AG04449 (cell line): ENCODE results near the gene FAM221B.

Experiments used
- CTCF ChIA-PET: fragments of 350-600 bp; formaldehyde crosslinking; extraction: SDS; loops from one replicate; lab custom pipeline; 2021; ENCODE audit warnings: antibody characterized with exemption; lab: Yijun Ruan, JAX
- POLR2A ChIA-PET: fragments of 400-600, 350-600 bp; formaldehyde crosslinking; extraction: SDS; loops from one replicate; lab custom pipeline; 2020; ENCODE audit warnings: antibody characterized with exemption, inconsistent platforms; lab: Yijun Ruan, JAX
- DNase-seq: peaks from one replicate; pipeline ENCODE4 v3.0.0-alpha.2; 2010; ENCODE audit warnings: low read depth, low spot score
- H3K4me3 ChIP-seq: 2 replicates; pipeline ENCODE4 v1.5.1; 2011; ENCODE audit warnings: low read depth, mild to moderate bottlenecking, control low read depth, low read length
- TF ChIP-seq, protein P1 (sequence below): IDR thresholded peaks from one replicate; pipeline ENCODE4 v1.5.1; 2011; ENCODE audit warnings: mild to moderate bottlenecking, moderate library complexity, low read length, control low read depth, inconsistent platforms; ENCODE audit not compliant: insufficient read depth; ENCODE audit errors: missing control alignments

FAM221B gene

DNA sequence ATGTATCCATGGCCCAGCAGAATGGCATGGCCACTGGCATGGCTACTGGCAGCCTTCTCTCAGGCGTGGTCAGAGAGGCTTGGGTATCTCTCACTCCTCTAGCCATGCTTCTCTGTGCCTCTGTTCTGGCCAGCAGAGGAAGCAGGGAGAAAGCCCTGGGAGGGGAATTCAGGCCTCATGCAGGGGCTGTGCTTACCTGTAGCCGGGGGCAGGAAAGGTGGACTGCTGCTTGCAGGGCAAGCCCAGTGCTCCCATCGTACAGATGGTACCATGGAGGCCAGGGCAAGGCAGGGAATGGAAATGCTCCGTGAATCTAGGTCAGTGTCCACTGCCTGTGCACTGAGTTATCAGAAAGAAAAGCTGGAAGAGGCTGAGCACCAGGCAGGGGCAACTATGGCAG lies 39.0 kb upstream of the FAM221B start:
- CTCF ChIA-PET, result interaction anchor here (1.5 kb wide), 1 partner anchor 43 kb away, joined by 4 read pairs; no protein-coding TSS in a partner anchor
- H3K4me3 ChIP-seq, result no peak overlapping the region
- no peak for DNase-seq
- TF ChIP-seq, protein P1, sequence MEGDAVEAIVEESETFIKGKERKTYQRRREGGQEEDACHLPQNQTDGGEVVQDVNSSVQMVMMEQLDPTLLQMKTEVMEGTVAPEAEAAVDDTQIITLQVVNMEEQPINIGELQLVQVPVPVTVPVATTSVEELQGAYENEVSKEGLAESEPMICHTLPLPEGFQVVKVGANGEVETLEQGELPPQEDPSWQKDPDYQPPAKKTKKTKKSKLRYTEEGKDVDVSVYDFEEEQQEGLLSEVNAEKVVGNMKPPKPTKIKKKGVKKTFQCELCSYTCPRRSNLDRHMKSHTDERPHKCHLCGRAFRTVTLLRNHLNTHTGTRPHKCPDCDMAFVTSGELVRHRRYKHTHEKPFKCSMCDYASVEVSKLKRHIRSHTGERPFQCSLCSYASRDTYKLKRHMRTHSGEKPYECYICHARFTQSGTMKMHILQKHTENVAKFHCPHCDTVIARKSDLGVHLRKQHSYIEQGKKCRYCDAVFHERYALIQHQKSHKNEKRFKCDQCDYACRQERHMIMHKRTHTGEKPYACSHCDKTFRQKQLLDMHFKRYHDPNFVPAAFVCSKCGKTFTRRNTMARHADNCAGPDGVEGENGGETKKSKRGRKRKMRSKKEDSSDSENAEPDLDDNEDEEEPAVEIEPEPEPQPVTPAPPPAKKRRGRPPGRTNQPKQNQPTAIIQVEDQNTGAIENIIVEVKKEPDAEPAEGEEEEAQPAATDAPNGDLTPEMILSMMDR, result no peak
- POLR2A ChIA-PET, result no interaction called here

DNA sequence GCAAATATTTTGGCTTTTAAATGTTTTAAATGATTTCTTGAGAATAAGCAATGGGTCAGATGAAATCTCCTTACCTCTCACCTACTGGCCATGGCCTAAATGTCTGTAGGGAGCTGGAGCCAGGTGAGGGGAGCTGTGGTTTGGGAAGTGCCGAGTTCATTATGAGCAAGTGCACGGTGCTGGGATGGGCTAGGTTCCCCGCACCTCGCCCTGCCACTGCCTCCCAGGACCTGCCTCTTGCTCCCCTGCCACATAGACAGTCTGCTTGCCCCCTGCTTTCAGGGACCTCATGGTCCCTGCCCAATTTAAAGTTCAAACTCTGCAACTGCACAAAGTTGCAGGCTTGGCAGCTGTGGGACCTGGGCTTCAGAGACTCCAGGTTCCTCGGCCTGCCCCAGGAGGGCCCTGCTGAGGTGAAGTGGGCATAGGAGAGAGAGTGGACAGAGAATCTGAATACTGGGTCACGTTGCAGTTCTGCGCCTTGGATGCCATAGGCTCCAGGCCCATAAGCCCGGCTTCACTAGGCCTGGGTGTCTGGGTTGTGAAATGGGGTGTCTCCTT lies 36.2 kb upstream of the FAM221B start:
- ChIA-PET POLR2A (interaction anchor here (0.6 kb wide), 1 partner anchor 24 kb away, joined by 4 read pairs; no protein-coding TSS in a partner anchor), CTCF (interaction anchor here (0.6 to 5.0 kb wide), 6 partner anchors 11 to 81 kb away, joined by 3 to 25 read pairs (median 4); no protein-coding TSS in a partner anchor)
- no peak overlapping the region for H3K4me3 ChIP-seq
- TF ChIP-seq, protein P1, result no peak
- no peak for DNase-seq

DNA sequence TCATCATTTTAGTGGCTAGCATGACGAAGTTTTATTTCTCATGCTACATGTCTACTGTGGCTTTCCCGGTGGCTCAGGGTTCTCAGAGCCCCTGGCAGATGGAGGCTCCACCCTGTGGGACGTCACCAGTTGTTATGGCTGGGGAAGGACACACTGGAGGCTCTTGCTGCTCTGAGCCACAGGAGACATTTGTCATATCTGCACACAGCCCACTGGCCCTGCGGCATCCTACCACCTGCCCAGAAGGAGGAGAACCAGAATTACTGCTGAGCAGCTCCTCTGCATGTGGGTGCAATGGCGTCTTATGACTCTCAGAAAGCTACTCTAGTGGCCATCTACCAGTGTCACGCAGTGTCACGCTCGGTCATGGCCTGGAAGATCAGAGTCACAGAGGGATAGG lies 35.1 kb upstream of the FAM221B start:
- POLR2A ChIA-PET, result interaction anchor here (0.6 kb wide), 1 partner anchor 22 kb away, joined by 3 read pairs; no protein-coding TSS in a partner anchor
- no peak for DNase-seq
- no peak overlapping the region for H3K4me3 ChIP-seq
- CTCF ChIA-PET, result interaction anchor here (0.8 to 5.0 kb wide), 4 partner anchors 19 to 82 kb away, joined by 3 to 25 read pairs (median 4); no protein-coding TSS in a partner anchor
- TF ChIP-seq, protein P1, result no peak

DNA sequence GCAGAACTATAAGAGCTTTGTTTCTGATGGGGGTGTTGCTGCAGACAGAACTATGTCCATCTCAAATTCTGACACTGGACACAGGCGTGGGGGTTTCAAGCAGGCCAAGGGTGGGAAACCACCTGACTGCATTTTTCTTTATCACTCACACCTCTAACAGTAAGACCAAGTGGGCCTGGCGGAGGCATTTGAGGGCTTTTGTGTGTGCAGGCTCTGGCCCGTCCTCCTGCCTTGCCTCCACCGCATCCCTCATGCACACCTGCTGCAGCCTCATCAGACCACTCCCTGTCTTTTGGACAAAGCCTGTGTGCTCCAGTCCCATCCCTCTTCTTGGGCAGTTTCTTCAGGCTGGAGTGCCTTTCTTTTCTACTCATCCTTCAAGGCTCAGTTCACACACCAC lies 33.8 kb upstream of the FAM221B start:
- no peak for DNase-seq
- TF ChIP-seq, protein P1, result no peak
- no peak overlapping the region for H3K4me3 ChIP-seq
- ChIA-PET CTCF (interaction anchor here (5.0 kb wide), 1 partner anchor 20 kb away, joined by 25 read pairs; no protein-coding TSS in a partner anchor), POLR2A (no interaction called here)

DNA sequence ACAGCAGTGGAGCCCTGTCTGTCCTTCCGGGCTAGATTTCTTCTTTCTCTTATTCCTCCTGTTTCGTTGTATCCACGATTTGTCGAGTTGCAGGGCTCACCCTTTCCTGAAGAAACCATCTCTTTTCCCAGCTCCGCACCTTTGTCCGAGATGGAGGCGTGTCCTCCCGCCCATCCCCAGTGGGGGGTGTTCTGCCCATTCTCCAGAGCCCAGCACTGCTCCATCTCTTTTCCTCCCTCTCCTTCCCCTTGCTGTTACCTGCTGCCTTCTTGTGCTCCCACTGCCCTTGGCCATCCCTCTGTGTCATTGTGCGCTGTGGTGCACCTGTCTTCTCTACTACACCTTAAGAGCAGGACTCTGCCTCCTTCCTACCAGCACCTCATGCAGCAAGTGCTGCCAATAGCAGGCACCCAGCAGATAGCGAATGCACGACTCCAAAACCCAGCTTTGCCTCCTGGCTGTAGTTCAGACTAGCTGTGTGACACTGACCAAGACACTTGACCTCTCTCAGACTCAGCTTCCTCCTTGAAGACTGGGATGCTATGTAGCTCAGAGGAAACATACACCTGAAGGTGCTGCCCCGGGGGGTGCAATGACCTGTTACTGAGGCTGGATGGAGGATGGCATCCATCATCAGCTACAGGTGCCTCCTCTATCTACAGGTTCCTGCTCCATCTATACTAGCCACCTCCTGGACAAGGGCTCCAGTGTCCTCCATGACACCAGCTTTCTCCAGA lies 32.8 kb upstream of the FAM221B start:
- POLR2A ChIA-PET, result interaction anchor here (1.0 kb wide), 1 partner anchor 13 kb away, joined by 5 read pairs; no protein-coding TSS in a partner anchor
- TF ChIP-seq, protein P1, result no peak
- no peak overlapping the region for H3K4me3 ChIP-seq
- DNase-seq, result no peak
- CTCF ChIA-PET, result interaction anchor here (5.0 kb wide), 1 partner anchor 21 kb away, joined by 25 read pairs; no protein-coding TSS in a partner anchor

DNA sequence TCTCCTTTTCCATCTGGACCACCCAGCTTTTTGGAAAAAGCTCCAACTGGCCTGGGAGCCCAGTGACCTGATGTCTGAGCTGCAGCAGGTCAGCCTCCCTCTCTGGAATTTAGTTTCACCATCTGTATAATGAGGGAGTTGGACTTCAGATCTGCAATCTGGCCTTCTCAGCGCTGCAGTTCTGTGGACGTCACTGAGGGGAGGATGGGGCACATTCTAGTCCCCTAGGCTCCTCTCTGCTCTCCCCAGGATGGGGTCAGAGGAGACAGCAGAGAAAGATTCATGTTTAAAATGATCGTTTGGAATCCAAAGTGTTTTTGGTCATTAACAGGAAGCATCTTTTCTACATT lies 31.4 kb upstream of the FAM221B start:
- DNase-seq, result no peak
- POLR2A ChIA-PET, result no interaction called here
- TF ChIP-seq, protein P1, result no peak
- CTCF ChIA-PET, result interaction anchor here (2.2 kb wide), 1 partner anchor 22 kb away, joined by 16 read pairs; no protein-coding TSS in a partner anchor
- H3K4me3 ChIP-seq, result no peak overlapping the region
